Measurements from ENCODE around the gene POLR1F.

DNA sequence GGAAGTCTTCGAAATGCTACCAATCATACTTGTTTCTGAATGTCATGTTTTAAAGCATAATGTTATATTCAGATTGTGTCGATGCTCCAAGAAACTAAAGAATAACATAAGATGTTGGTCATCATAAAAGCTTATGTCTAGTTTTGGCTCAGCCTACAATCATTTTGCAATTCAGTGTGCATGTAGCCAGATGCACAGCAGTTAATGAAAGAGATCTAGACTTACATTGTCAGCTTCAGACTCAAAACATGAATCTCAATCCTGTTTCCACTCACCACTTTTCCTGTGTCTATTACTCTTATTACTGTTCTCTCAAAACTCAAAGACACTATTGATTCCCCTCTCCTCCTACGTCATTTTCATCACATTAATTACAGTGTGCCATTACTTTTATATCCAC is 43.2 kb upstream of the POLR1F start:
- TF ChIP-seq CTCF (IDR thresholded peaks at IDR 0.05 in 2 of 3, conservative IDR thresholded peaks at IDR 0.05 in 1 of 3; ENCODE audit: borderline replicate concordance in 1 of 3, insufficient read depth in 1 of 3, low read depth in 2 of 3, low read length in 2 of 3) (no peak), POLR2AphosphoS5 (IDR thresholded peaks at IDR 0.05; ENCODE audit: low read depth, low read length) (no peak), SP1 (IDR thresholded peaks at IDR 0.05; ENCODE audit: low read depth) (no peak), EZH2 (IDR thresholded peaks at IDR 0.05) (no peak), EGR1 (IDR thresholded peaks at IDR 0.05; ENCODE audit: low read depth) (no peak), CEBPB (IDR thresholded peaks at IDR 0.05; ENCODE audit: low read depth) (no peak), ZFX (IDR thresholded peaks at IDR 0.05) (no peak), POLR2A (IDR thresholded peaks at IDR 0.05; ENCODE audit: borderline replicate concordance, extremely low read depth, insufficient read depth, insufficient read length) (no peak), MAX (IDR thresholded peaks at IDR 0.05) (no peak), RAD21 (IDR thresholded peaks at IDR 0.05; ENCODE audit: low read depth) (no peak), EZH2phosphoT487 (IDR thresholded peaks at IDR 0.05; ENCODE audit: borderline replicate concordance) (no peak), SIN3A (IDR thresholded peaks at IDR 0.05; ENCODE audit: low read depth) (no peak)
- TF ChIP-seq, protein P1, sequence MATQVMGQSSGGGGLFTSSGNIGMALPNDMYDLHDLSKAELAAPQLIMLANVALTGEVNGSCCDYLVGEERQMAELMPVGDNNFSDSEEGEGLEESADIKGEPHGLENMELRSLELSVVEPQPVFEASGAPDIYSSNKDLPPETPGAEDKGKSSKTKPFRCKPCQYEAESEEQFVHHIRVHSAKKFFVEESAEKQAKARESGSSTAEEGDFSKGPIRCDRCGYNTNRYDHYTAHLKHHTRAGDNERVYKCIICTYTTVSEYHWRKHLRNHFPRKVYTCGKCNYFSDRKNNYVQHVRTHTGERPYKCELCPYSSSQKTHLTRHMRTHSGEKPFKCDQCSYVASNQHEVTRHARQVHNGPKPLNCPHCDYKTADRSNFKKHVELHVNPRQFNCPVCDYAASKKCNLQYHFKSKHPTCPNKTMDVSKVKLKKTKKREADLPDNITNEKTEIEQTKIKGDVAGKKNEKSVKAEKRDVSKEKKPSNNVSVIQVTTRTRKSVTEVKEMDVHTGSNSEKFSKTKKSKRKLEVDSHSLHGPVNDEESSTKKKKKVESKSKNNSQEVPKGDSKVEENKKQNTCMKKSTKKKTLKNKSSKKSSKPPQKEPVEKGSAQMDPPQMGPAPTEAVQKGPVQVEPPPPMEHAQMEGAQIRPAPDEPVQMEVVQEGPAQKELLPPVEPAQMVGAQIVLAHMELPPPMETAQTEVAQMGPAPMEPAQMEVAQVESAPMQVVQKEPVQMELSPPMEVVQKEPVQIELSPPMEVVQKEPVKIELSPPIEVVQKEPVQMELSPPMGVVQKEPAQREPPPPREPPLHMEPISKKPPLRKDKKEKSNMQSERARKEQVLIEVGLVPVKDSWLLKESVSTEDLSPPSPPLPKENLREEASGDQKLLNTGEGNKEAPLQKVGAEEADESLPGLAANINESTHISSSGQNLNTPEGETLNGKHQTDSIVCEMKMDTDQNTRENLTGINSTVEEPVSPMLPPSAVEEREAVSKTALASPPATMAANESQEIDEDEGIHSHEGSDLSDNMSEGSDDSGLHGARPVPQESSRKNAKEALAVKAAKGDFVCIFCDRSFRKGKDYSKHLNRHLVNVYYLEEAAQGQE (IDR thresholded peaks at IDR 0.05; ENCODE audit: low read depth), result no peak
